K562 treated with DMSO at 1 percent for 48 hours (cell line): ENCODE data around the gene P3H3. TPM values are rescaled to one million over a fixed set of nuclear protein-coding genes. Genes with fewer than 3 reads are reported as not detected.

Experiments
- total RNA-seq: library from RNA; unstranded; fragments of 300-600 nt; gene quantifications from 2 replicates; pipeline ENCODE4 v1.2.3, GENCODE V29; 2022; ENCODE audit warnings: low replicate concordance; ENCODE audit errors: extremely low read depth

Gene P3H3
- not detected in 2 replicates for total RNA-seq

DNA sequence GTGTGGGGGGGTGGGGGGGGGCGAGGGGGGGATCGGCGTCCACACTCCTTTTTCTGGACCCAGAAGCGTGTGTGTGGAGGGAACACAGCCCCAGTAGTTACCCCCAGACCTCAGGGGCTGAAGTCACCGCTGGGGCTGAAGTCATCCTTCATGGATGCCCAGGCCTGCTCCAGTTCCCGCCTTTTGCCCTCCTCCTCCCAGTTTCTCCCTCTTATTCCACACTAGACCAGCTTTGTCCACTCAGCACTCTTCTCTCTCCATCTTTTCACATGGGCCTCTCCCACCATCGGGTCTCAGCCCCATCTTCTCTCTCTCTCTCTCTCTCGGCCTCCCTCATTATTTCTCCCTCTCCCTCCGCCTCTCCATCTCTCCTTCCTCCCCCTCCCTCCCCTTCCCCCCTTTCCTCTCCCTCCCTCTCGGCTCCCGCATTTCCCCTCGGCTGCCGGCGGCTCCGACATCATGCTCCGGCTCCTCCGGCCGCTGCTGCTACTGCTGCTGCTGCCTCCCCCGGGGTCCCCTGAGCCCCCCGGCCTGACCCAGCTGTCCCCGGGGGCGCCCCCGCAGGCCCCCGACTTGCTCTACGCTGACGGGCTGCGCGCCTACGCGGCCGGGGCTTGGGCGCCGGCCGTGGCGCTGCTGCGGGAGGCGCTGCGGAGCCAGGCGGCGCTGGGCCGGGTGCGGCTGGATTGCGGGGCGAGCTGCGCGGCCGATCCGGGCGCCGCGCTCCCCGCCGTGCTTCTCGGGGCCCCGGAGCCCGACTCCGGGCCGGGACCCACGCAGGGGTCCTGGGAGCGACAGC lies at the start of gene P3H3:
P3H3 (plus strand) TSS at position 426 of the 799 bp plus-strand sequence; CDS start at position 460, 34 bp downstream.

DNA sequence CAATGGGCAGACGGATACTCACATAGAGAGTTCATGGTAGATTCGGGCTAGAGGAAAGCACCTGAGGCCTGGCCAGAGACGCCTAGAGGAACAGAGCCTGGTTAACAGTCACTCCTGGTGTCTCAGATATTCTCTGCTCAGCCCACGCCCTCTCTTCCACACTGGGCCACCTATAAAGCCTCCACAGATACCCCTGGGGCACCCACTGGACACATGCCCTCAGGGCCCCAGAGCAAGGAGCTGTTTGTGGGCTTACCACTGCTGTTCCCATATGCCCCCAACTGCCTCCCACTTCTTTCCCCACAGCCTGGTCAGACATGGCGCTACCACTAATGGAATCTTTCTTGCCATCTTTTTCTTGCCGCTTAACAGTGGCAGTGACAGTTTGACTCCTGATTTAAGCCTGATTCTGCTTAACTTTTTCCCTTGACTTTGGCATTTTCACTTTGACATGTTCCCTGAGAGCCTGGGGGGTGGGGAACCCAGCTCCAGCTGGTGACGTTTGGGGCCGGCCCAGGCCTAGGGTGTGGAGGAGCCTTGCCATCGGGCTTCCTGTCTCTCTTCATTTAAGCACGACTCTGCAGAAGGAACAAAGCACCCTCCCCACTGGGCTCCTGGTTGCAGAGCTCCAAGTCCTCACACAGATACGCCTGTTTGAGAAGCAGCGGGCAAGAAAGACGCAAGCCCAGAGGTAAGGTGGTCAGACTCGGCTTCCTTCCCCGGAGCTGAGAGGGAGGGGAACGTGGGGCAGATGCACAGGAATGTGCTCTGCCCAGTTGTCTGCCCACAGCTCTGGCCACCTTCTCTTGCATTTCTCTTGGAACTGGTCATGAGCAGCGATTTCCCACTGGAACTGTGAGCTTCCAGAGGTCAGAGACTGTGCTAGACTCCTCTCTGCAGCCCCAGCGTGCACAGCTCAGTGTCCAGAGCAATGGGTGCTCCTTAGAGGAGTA lies 39.0 kb upstream of the P3H3 start, which contains the start of gene CD4:
CD4 (plus strand) TSS at position 557 of the 953 bp plus-strand sequence. CDS start 10,611 bp downstream, outside the sequence.

DNA sequence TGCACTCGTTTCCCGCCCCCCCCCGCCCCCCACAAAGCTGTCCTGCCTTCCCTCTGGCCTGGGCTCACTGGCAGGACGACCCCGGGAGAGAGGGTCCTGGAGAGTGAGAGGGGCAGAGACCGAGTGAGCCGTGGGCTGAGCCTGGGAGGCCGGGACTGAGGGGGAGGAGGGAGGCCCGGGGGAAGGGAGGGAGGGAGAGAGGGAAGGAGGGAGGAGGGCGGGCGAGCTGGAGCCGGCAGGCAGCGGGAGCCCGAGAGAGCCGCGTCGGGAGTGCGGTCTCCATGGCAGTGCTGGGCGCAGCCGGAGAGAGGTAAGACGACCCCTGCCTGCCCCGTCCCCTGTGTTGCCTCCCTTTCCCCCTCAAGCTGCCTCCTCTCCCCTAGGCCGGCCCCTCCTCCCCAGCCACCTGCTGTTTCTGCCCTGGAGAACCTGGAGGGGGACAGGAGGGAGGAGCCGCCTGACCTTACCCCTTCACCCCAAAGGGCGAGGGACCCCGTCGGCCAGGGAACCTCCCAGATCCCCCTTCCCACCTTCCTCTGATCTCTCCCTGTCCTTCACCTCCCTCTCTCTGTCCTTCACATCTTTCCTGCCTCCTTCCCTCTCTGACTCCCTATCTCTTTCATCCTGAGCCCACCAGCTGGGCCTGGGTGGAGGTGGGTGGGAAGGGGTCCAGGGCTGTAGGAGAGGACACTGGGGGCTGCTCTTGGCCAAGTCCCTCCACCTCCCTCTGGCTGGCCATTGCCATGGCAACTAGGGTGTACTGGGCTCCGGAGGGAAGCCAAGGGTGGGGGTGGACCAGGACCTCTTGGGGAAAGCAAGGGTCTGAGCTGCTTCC lies 6.4 kb upstream of the P3H3 start, which contains the start of gene GPR162:
GPR162 (plus strand) TSS at position 231 of the 835 bp plus-strand sequence. CDS start 2,078 bp downstream, outside the sequence.

GRCh38 chr12:6840761-6841515 lies 12.7 kb downstream of the P3H3 start, which contains the start of gene GNB3:
TSS of gene GNB3 (plus strand) at chr12:6840925. CDS start at chr12:6841288, 363 bp downstream.

GRCh38 chr12:6851153-6851920 lies 23.1 kb downstream of the P3H3 start, which contains the start of gene CDCA3:
TSS of gene CDCA3 (minus strand) at chr12:6851286. CDS start at chr12:6850952, 334 bp downstream.

GRCh38 chr12:6851921-6852650 lies 23.9 kb downstream of the P3H3 start, which contains the start of gene USP5:
TSS of gene USP5 (plus strand) at chr12:6852150. CDS start at chr12:6852180, 30 bp downstream.

GRCh38 chr12:6867413-6868210 lies 39.4 kb downstream of the P3H3 start, which contains the start of gene TPI1:
TSS of gene TPI1 (plus strand) at chr12:6867531. CDS start at chr12:6867567, 36 bp downstream.

DNA sequence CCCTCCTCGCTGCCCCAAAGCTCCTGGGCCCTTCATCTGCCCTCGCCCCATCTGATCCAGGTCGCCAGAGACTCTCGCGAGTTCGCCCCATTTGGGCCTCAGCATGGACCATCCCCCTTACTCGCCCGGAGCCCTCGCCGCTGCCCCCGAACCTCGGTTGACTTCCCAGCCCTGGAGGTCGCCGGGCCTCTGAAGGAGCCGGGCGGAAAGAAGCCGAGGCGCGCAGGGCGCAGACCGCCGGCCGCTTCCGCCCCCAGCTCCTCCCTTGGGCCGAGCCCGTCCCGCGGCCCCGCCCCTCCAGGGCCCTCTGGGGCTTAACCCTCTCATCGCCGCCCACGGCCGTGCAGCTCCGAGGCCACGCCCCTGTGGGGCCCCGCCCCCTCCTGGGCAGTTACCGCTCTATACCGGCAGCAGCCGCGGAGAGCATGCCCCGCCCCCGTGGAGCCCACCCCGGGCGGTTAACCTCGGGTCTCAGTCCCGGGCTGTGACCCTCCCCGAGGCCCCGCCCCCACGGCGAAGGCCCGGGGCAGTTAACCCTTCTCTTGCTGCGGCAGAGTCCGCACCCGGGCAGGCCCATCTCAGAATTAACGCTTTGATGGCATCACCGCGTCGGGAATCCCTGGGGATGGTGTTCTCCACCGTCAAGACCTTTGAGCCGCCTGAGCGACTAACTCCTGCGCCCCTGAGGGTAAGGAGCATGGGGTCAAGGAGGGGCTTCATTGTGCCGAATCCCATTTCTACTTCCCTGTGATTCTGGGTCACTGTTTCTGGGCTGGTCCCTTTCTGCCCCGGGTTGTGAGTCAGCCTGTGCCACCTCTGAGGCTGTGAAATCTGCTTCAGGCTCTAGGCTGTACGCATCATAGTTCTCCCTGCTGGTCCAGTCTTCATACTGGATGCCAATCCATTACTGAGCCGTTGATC lies 45.1 kb downstream of the P3H3 start, which contains the start of gene SPSB2:
SPSB2 (minus strand) TSS at position 210 of the 921 bp plus-strand sequence. CDS start 402 bp downstream, outside the sequence.

Other genes starting within 250 kb of the P3H3 start
- gene CHD4, start 221.0 kb upstream of the P3H3 start, total RNA-seq: 161 and 363 TPM in 2 replicates
- gene LPAR5, start 192.4 kb upstream of the P3H3 start, total RNA-seq: not detected in 2 replicates
- gene ACRBP, start 181.0 kb upstream of the P3H3 start, total RNA-seq: not detected in 2 replicates
- not detected in 2 replicates for gene ING4, start 165.3 kb upstream of the P3H3 start, total RNA-seq
- not detected in 2 replicates for gene ZNF384, start 139.0 kb upstream of the P3H3 start, total RNA-seq
- not detected in 2 replicates for gene PIANP, start 127.6 kb upstream of the P3H3 start, total RNA-seq
- gene COPS7A, start 104.4 kb upstream of the P3H3 start, total RNA-seq: not detected in 2 replicates
- not detected in 2 replicates for gene MLF2, start 75.3 kb upstream of the P3H3 start, total RNA-seq
- 561 TPM in 1 of 2 replicates, not detected in the other for gene PTMS, start 62.0 kb upstream of the P3H3 start, total RNA-seq
- not detected in 2 replicates for gene LAG3, start 55.9 kb upstream of the P3H3 start, total RNA-seq
- not detected in 2 replicates for gene CD4, start 38.9 kb upstream of the P3H3 start, total RNA-seq
- not detected in 2 replicates for gene GPR162, start 6.6 kb upstream of the P3H3 start, total RNA-seq
- not detected in 2 replicates for gene GNB3, start 12.5 kb downstream of the P3H3 start, total RNA-seq
- gene CDCA3, start 22.9 kb downstream of the P3H3 start, total RNA-seq: not detected in 2 replicates
- gene USP5, start 23.7 kb downstream of the P3H3 start, total RNA-seq: 152 TPM in 1 of 2 replicates, not detected in the other
- gene TPI1, start 39.1 kb downstream of the P3H3 start, total RNA-seq: 376 TPM in 1 of 2 replicates, not detected in the other
- not detected in 2 replicates for gene SPSB2, start 44.9 kb downstream of the P3H3 start, total RNA-seq
- gene LRRC23, start 76.4 kb downstream of the P3H3 start, total RNA-seq: not detected in 2 replicates
- not detected in 2 replicates for gene ENO2, start 86.2 kb downstream of the P3H3 start, total RNA-seq
- gene ATN1, start 99.6 kb downstream of the P3H3 start, total RNA-seq: not detected in 2 replicates
- gene RNU7-1, start 115.4 kb downstream of the P3H3 start, total RNA-seq: not detected in 2 replicates
- not detected in 2 replicates for gene C12orf57, start 115.6 kb downstream of the P3H3 start, total RNA-seq
- gene PTPN6, start 122.9 kb downstream of the P3H3 start, total RNA-seq: not detected in 2 replicates
- gene PHB2, start 142.3 kb downstream of the P3H3 start, total RNA-seq: not detected in 2 replicates
- gene EMG1, start 142.5 kb downstream of the P3H3 start, total RNA-seq: not detected in 2 replicates
- not detected in 2 replicates for gene LPCAT3, start 190.1 kb downstream of the P3H3 start, total RNA-seq
- gene C1S, start 232.3 kb downstream of the P3H3 start, total RNA-seq: not detected in 2 replicates